H1 (cell line): Measurements from ENCODE around the gene KIF26B. TPM values are rescaled to one million over a fixed set of nuclear protein-coding genes. Genes with fewer than 3 reads are reported as not detected.

ENCODE experiments used
- CTBP2 ChIP-seq: IDR thresholded peaks from 2 replicates; pipeline ENCODE4 v1.7.0; 2011; ENCODE audit warnings: borderline replicate concordance, mild to moderate bottlenecking, moderate library complexity, mixed read lengths, low read length; ENCODE audit not compliant: insufficient read depth, insufficient read length
- GTF2F1 ChIP-seq: IDR thresholded peaks from 2 replicates; pipeline ENCODE4 v1.6.1; 2012; ENCODE audit warnings: low read depth, low read length, improper control_type of control experiment, borderline replicate concordance
- RNF2 ChIP-seq: fragments of 200-900, 300-1000 bp; sonication (generic); IDR thresholded peaks from 2 replicates; pipeline ENCODE4 v1.7.1; 2016; ENCODE audit warnings: borderline replicate concordance, low read depth, mild to moderate bottlenecking, antibody characterized with exemption, low read length; ENCODE audit not compliant: poor library complexity, severe bottlenecking; ENCODE audit errors: missing control alignments
- polyA plus RNA-seq, 7 experiments: library from polyadenylated mRNA; depleted of rRNA in 3 of 7; stranded (reverse) in 5 of 7; unstranded in 2 of 7; fragments of >200 nt in 5 of 7; fragments of 200-250 nt in 2 of 7; gene quantifications; 1 replicate in 5 of 7; 2 replicates in 1 of 7; 4 replicates in 1 of 7; pipeline versions ENCODE4 v1.2.1 to v1.2.3, GENCODE V29; 2011 to 2013; ENCODE audit warnings: missing spikeins in 2 of 7, mixed read lengths in 2 of 7
- total RNA-seq: library from RNA; stranded (reverse); fragmentation: NEBNext Ultra II Directional; extraction: Animal tissue kit (Norgen Biotek cat#: 25700); gene quantifications from 2 replicates; pipeline ENCODE4 v1.2.1, GENCODE V29; 2021

KIF26B gene
- total and polyA plus RNA-seq, 2 of the 8 experiments (the other 6 are each of a cell fraction or from before 2014, with no cell fraction given), result 0.06 to 0.28 TPM

DNA sequence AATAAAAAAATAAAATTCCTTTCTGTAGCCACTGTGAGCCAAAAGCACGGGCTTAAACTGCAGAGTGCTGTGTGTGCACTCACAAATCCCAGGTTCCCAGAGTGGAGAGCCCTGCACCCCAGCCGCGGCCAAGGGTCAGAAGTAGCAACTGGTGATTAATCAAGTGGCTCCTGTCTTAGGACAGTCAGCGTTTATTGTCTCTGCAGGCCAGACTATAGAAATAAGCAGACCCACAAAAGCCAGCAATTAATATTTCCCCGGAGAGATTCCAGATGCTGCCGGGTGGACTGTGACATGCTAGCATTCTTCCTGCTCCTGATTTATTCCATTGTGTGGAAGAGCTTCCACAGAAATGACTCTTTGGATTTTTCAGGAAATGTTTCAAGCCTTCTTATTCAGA is 412.2 kb downstream of the KIF26B start (continued):
- TF ChIP-seq RNF2 (no peak), CTBP2 (no peak), GTF2F1 (no peak)
